SK-N-DZ (cell line): Measurements from ENCODE around the gene BSCL2.
"Not testable (repeated sequence)": the region's sequence is repeated elsewhere in the genome, so short reads cannot be mapped to it uniquely, and the experiment has no call there.

Experiments
- DNase-seq: peaks from one replicate; pipeline ENCODE4 v3.0.0-alpha.2; 2015; ENCODE audit warnings: low spot score

Gene BSCL2

GRCh38 chr11:62688491-62688890 lies 18.7 kb downstream of the BSCL2 start:
- DNase-seq, result no peak

- DNase-seq, result no peak
Observed at GRCh38 chr11:62687508-62688396, 19.5 kb downstream of the BSCL2 start.

GRCh38 chr11:62682518-62682917 lies 24.7 kb downstream of the BSCL2 start:
- DNase-seq, result no peak

GRCh38 chr11:62680825-62681240 lies 26.4 kb downstream of the BSCL2 start:
- peak; percentile 79 for DNase-seq

- peak; percentile 90 for DNase-seq
Observed at GRCh38 chr11:62678770-62679696, 28.2 kb downstream of the BSCL2 start, which contains the start of gene UBXN1. TSS of gene UBXN1 (minus strand) at chr11:62679073. CDS start at chr11:62678923, 150 bp downstream.

- no peak for DNase-seq
Observed at GRCh38 chr11:62678433-62678769, 28.8 kb downstream of the BSCL2 start.

GRCh38 chr11:62677714-62678113 lies 29.5 kb downstream of the BSCL2 start:
- no peak for DNase-seq

- DNase-seq, result no peak
Observed at GRCh38 chr11:62677156-62677555, 30.1 kb downstream of the BSCL2 start.

GRCh38 chr11:62676698-62677097 lies 30.5 kb downstream of the BSCL2 start:
- DNase-seq, result no peak

- DNase-seq, result not testable (repeated sequence)
Observed at GRCh38 chr11:62675415-62675814, 31.8 kb downstream of the BSCL2 start.

- no peak for DNase-seq
Observed at GRCh38 chr11:62673196-62673525, 34.1 kb downstream of the BSCL2 start.

GRCh38 chr11:62671608-62672389 lies 35.4 kb downstream of the BSCL2 start, which contains the start of the genes LBHD1 and UQCC3:
TSS of gene LBHD1 (minus strand) at chr11:62672267. CDS start at chr11:62670031, 2,236 bp downstream.
TSS of gene UQCC3 (plus strand) at chr11:62671673. CDS start at chr11:62671746, 73 bp downstream.
- peak; percentile 89 for DNase-seq

GRCh38 chr11:62671236-62671607 lies 36.0 kb downstream of the BSCL2 start:
- DNase-seq, result no peak

- peak; percentile 30 for DNase-seq
Observed at GRCh38 chr11:62669420-62670161, 37.6 kb downstream of the BSCL2 start.

GRCh38 chr11:62667460-62667859 lies 39.8 kb downstream of the BSCL2 start:
- no peak for DNase-seq

GRCh38 chr11:62666259-62666926 lies 40.8 kb downstream of the BSCL2 start:
- DNase-seq, result no peak

GRCh38 chr11:62665599-62666258 lies 41.5 kb downstream of the BSCL2 start:
- DNase-seq, result peak; percentile 40

- peak; percentile 94 for DNase-seq
Observed at GRCh38 chr11:62665075-62665598, 42.1 kb downstream of the BSCL2 start, which contains the start of the genes C11orf98 and CSKMT. TSS of gene C11orf98 (minus strand) at chr11:62665210. CDS start at chr11:62665169, 41 bp downstream. TSS of gene CSKMT (plus strand) at chr11:62665312. CDS start at chr11:62665880, 568 bp downstream.
